H1 (cell line): ENCODE measurements around the gene PRR14L. TPM values are rescaled to one million over a fixed set of nuclear protein-coding genes. Genes with fewer than 3 reads are reported as not detected.
"Not testable (repeated sequence)": the region's sequence is repeated elsewhere in the genome, so short reads cannot be mapped to it uniquely, and the experiment has no call there.

Source experiments
- CTCF ChIA-PET: fragments of 300-600 bp; sonication (Branson Sonifier 250); formaldehyde crosslinking; loops from one replicate; lab custom pipeline; 2021; ENCODE audit not compliant: partially characterized antibody; lab: Charles Lee
- POLR2A ChIA-PET: fragments of 300-600 bp; sonication (Branson Sonifier 250); formaldehyde crosslinking; loops from one replicate; lab custom pipeline; 2021; ENCODE audit warnings: inconsistent platforms; ENCODE audit not compliant: partially characterized antibody; lab: Charles Lee
- DNase-seq, 2 experiments: peaks; one replicate each; pipeline versions ENCODE4 v3.0.0 to v3.0.0-alpha.2; 2010 to 2022; ENCODE audit warnings: low spot score in 2 of 2, low read depth in 1 of 2, mixed read lengths in 1 of 2
- FAIRE-seq: peaks from 2 replicates; lab custom pipeline; 2011; peaks lifted over from hg19 to GRCh38; lab: Jason Lieb, UNC
- H2AFZ ChIP-seq: 2 replicates; pipeline ENCODE4 v1.8.1; 2012; ENCODE audit warnings: low read length, inconsistent platforms
- H2AK5ac ChIP-seq: 2 replicates; pipeline ENCODE4 v1.6.1; 2013; ENCODE audit warnings: low read depth, low read length
- H2BK120ac ChIP-seq: replicated peaks from 2 replicates; pipeline ENCODE3; 2013; ENCODE audit warnings: low read depth, low read length, inconsistent platforms
- H2BK12ac ChIP-seq: 2 replicates; pipeline ENCODE4 v1.6.1; 2013; ENCODE audit warnings: low read depth, low read length
- H2BK15ac ChIP-seq: 2 replicates; pipeline ENCODE4 v1.6.1; 2013; ENCODE audit warnings: low read length
- H2BK20ac ChIP-seq: 2 replicates; pipeline ENCODE4 v1.6.1; 2013; ENCODE audit warnings: low read length
- H2BK5ac ChIP-seq: 2 replicates; pipeline ENCODE4 v1.6.1; 2013; ENCODE audit warnings: low read depth, low read length
- H3K14ac ChIP-seq: 2 replicates; pipeline ENCODE4 v1.6.1; 2013; ENCODE audit warnings: inconsistent platforms; ENCODE audit not compliant: insufficient read length
- H3K18ac ChIP-seq: 2 replicates; pipeline ENCODE4 v1.6.1; 2013; ENCODE audit warnings: low read length; ENCODE audit errors: extremely low read depth
- H3K23ac ChIP-seq: 2 replicates; pipeline ENCODE4 v1.6.1; 2013; ENCODE audit warnings: inconsistent platforms; ENCODE audit not compliant: insufficient read length
- H3K23me2 ChIP-seq: 2 replicates; pipeline ENCODE4 v1.6.1; 2013; ENCODE audit warnings: low read depth, low read length
- H3K27ac ChIP-seq: 2 replicates; pipeline ENCODE4 v1.6.1; 2011; ENCODE audit warnings: low read depth, low read length, inconsistent platforms
- H3K27me3 ChIP-seq, 4 experiments: replicated peaks in 1 of 4; 1 replicate in 1 of 4; 2 replicates in 3 of 4; pipeline versions ENCODE4 v1.6.1 to v1.8.1; 2011 to 2013; ENCODE audit warnings: low read length in 3 of 4, mild to moderate bottlenecking in 3 of 4, inconsistent platforms in 2 of 4, mixed read lengths in 2 of 4, moderate library complexity in 1 of 4; ENCODE audit not compliant: control insufficient read depth in 3 of 4, insufficient read depth in 3 of 4; ENCODE audit errors: extremely low read depth in 1 of 4
- H3K36me3 ChIP-seq, 4 experiments: 2 replicates each; pipeline versions ENCODE4 v1.6.1 to v1.8.1; 2011 to 2013; ENCODE audit warnings: mild to moderate bottlenecking in 4 of 4, low read length in 3 of 4, moderate library complexity in 2 of 4, control low read depth in 1 of 4, inconsistent platforms in 1 of 4; ENCODE audit not compliant: insufficient read depth in 4 of 4, control insufficient read depth in 2 of 4
- H3K4ac ChIP-seq: replicated peaks from 2 replicates; pipeline ENCODE3; 2013; ENCODE audit warnings: low read length, low read depth, mixed read lengths, inconsistent platforms; ENCODE audit not compliant: insufficient read length
- H3K4me1 ChIP-seq, 4 experiments: replicated peaks in 1 of 4; 1 replicate in 1 of 4; 2 replicates in 3 of 4; pipeline versions ENCODE4 v1.6.1 to v1.8.1; 2011 to 2013; ENCODE audit warnings: low read length in 3 of 4, inconsistent platforms in 2 of 4, mixed read lengths in 1 of 4; ENCODE audit not compliant: insufficient read depth in 4 of 4, control insufficient read depth in 3 of 4
- H3K4me2 ChIP-seq, 2 experiments: 2 replicates each; pipeline versions ENCODE4 v1.6.1 to v1.8.1; 2011 to 2013; ENCODE audit warnings: low read depth in 2 of 2, low read length in 2 of 2, control low read depth in 1 of 2, inconsistent platforms in 1 of 2, mild to moderate bottlenecking in 1 of 2; ENCODE audit not compliant: insufficient read depth in 1 of 2
- H3K4me3 ChIP-seq, 4 experiments: fragments of 200-600, 300-600 bp in 1 of 4; sonication (generic), shearing (Covaris generic), sonication (Bioruptor Twin) in 1 of 4; 2 replicates each; pipeline versions ENCODE4 v1.5.1 to v1.8.1; 2011 to 2016; ENCODE audit warnings: low read length in 4 of 4, low read depth in 3 of 4, control low read depth in 2 of 4, inconsistent platforms in 2 of 4, mild to moderate bottlenecking in 2 of 4, mixed read lengths in 1 of 4, moderate library complexity in 1 of 4; ENCODE audit not compliant: insufficient read depth in 2 of 4; ENCODE audit errors: extremely low read depth in 1 of 4
- H3K56ac ChIP-seq: replicated peaks from 2 replicates; pipeline ENCODE3; 2013; ENCODE audit warnings: low read depth, mild to moderate bottlenecking, mixed read lengths, low read length, inconsistent platforms; ENCODE audit not compliant: insufficient read length
- H3K79me1 ChIP-seq: 2 replicates; pipeline ENCODE4 v1.6.1; 2013; ENCODE audit warnings: low read depth, low read length, control low read depth
- H3K79me2 ChIP-seq, 2 experiments: 2 replicates each; pipeline versions ENCODE4 v1.6.1 to v1.8.1; 2012 to 2013; ENCODE audit warnings: low read length in 2 of 2, mild to moderate bottlenecking in 2 of 2, inconsistent platforms in 1 of 2; ENCODE audit not compliant: insufficient read depth in 2 of 2, control insufficient read depth in 1 of 2
- H3K9ac ChIP-seq, 4 experiments: replicated peaks in 1 of 4; 1 replicate in 1 of 4; 2 replicates in 3 of 4; pipeline versions ENCODE4 v1.6.1 to v1.8.1; 2011 to 2013; ENCODE audit warnings: low read depth in 3 of 4, low read length in 3 of 4, control low read depth in 2 of 4, mild to moderate bottlenecking in 2 of 4, moderate library complexity in 2 of 4, inconsistent platforms in 1 of 4; ENCODE audit errors: extremely low read depth in 1 of 4
- H3K9me3 ChIP-seq, 2 experiments: 2 replicates each; pipeline versions ENCODE4 v1.6.1 to v1.8.1; 2012 to 2013; ENCODE audit warnings: mild to moderate bottlenecking in 2 of 2, moderate library complexity in 2 of 2, control low read depth in 1 of 2, inconsistent platforms in 1 of 2, low read depth in 1 of 2, low read length in 1 of 2, mixed read lengths in 1 of 2; ENCODE audit not compliant: insufficient read depth in 2 of 2
- H4K20me1 ChIP-seq, 2 experiments: replicated peaks in 1 of 2; 2 replicates each; pipeline versions ENCODE3 to v1.8.1; 2011 to 2013; ENCODE audit warnings: inconsistent platforms in 2 of 2, low read length in 2 of 2, mild to moderate bottlenecking in 1 of 2; ENCODE audit not compliant: insufficient read depth in 2 of 2, control insufficient read depth in 1 of 2
- H4K5ac ChIP-seq: 2 replicates; pipeline ENCODE4 v1.6.1; 2013; ENCODE audit warnings: low read length, low read depth, mixed read lengths, inconsistent platforms; ENCODE audit not compliant: insufficient read length
- H4K8ac ChIP-seq: 2 replicates; pipeline ENCODE4 v1.8.0; 2013; ENCODE audit warnings: mild to moderate bottlenecking, moderate library complexity, low read length, inconsistent platforms; ENCODE audit not compliant: insufficient read depth; ENCODE audit errors: extremely low read depth
- H4K91ac ChIP-seq: replicated peaks from 2 replicates; pipeline ENCODE3; 2013; ENCODE audit warnings: low read length, mixed read lengths, inconsistent platforms; ENCODE audit not compliant: insufficient read length
- RXRA ChIP-seq: IDR thresholded peaks from 2 replicates; pipeline ENCODE4 v1.6.1; 2011; ENCODE audit warnings: low read depth, mild to moderate bottlenecking, low read length, moderate library complexity; ENCODE audit not compliant: insufficient read depth
- SIN3A ChIP-seq, 2 experiments: IDR thresholded peaks in 1 of 2; conservative IDR thresholded peaks in 1 of 2; 2 replicates each; pipeline ENCODE4 v1.6.1; 2011 to 2012; ENCODE audit warnings: low read length in 2 of 2, improper control_type of control experiment in 1 of 2, low read depth in 1 of 2, mild to moderate bottlenecking in 1 of 2
- WGBS, 2 experiments: shearing (Covaris generic) in 1 of 2; methylation state at CpG; one replicate each; pipeline versions ENCODE4 v1.1.6 to v1.1.7; 2013 to 2015; ENCODE audit warnings: low lambda C conversion rate in 2 of 2, mixed read lengths in 2 of 2, inconsistent platforms in 1 of 2, low coverage in 1 of 2, missing lambda C conversion rate in 1 of 2; ENCODE audit not compliant: insufficient replicate concordance in 2 of 2, insufficient coverage in 1 of 2, insufficient read length in 1 of 2; ENCODE audit errors: extremely low coverage in 1 of 2, missing lambda C conversion rate in 1 of 2; 5-methylcytosine and 5-hydroxymethylcytosine counted together
- polyA plus RNA-seq, 7 experiments: library from polyadenylated mRNA; depleted of rRNA in 3 of 7; stranded (reverse) in 5 of 7; unstranded in 2 of 7; fragments of >200 nt in 5 of 7; fragments of 200-250 nt in 2 of 7; gene quantifications; 1 replicate in 5 of 7; 2 replicates in 1 of 7; 4 replicates in 1 of 7; pipeline versions ENCODE4 v1.2.1 to v1.2.3, GENCODE V29; 2011 to 2013; ENCODE audit warnings: missing spikeins in 2 of 7, mixed read lengths in 2 of 7
- total RNA-seq: library from RNA; stranded (reverse); fragmentation: NEBNext Ultra II Directional; extraction: Animal tissue kit (Norgen Biotek cat#: 25700); gene quantifications from 2 replicates; pipeline ENCODE4 v1.2.1, GENCODE V29; 2021

The PRR14L gene
- total and polyA plus RNA-seq, 2 of the 8 experiments (the other 6 are each of a cell fraction or from before 2014, with no cell fraction given), result 26.5 to 98.6 TPM

GRCh38 chr22:31676700-31677099 is 73.2 kb downstream of the PRR14L start (continued):
- 0 out of 4 replicates have a peak, but pooled peaks of 1 of the 2 experiments have one; percentile 36 for TF ChIP-seq SIN3A (conservative IDR thresholded peaks at IDR 0.05 in 1 of 2, IDR thresholded peaks at IDR 0.05 in 1 of 2; ENCODE audit: low read depth in 1 of 2, low read length in 2 of 2)
- no peak for TF ChIP-seq RXRA

DNA sequence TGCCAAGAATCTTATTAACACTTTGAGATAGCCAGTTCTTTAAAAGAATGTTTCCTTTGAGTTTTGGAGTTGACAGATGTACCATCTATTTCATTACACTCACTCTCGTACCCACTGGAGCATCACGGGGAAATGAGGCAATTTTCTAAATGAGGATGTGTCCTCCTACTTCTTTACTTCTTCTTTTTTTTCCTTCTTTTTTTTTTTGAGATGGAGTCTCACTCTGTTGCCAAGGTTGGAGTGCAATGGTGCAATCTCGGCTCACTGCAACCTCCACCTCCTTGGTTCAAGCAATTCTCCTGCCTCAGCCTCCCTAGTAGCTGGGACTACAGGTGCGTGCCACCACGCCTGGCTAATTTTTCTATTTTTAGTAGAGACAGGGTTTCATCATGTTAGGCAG is 75.7 kb downstream of the PRR14L start:
- H2BK12ac ChIP-seq, H4K20me1 ChIP-seq, H2AFZ ChIP-seq, H3K56ac ChIP-seq, H2BK15ac ChIP-seq, H3K9ac ChIP-seq, H2BK5ac ChIP-seq, H3K4me1 ChIP-seq, H3K9me3 ChIP-seq, H3K18ac ChIP-seq, H4K8ac ChIP-seq, H3K23me2 ChIP-seq, H3K36me3 ChIP-seq, FAIRE-seq, H3K4me2 ChIP-seq, H4K91ac ChIP-seq, H3K79me1 ChIP-seq, H3K4me3 ChIP-seq, DNase-seq, H3K4ac ChIP-seq, H3K79me2 ChIP-seq, H3K27ac ChIP-seq, H2BK120ac ChIP-seq, H2BK20ac ChIP-seq, H2AK5ac ChIP-seq, H3K27me3 ChIP-seq, POLR2A ChIA-PET, H3K23ac ChIP-seq, H4K5ac ChIP-seq, H3K14ac ChIP-seq: not testable (repeated sequence)
- CTCF ChIA-PET, result interaction anchor here (0.6 kb wide), 1 partner anchor 24 kb away, joined by 3 read pairs; no protein-coding TSS in a partner anchor
- WGBS, 2 experiments, result 96% methylated on average over 4 of the region's 5 CpGs; no CpG with 5 or more reads in 1 of the 2 experiments
